Measurements from ENCODE around the gene ANKRD55.
"Not testable (repeated sequence)": the region's sequence is repeated elsewhere in the genome, so short reads cannot be mapped to it uniquely, and the experiment has no call there.

ANKRD55 gene

GRCh38 chr5:56253924-56254323, 20.8 kb upstream of the ANKRD55 start:
- Histone ChIP-seq H3K4me1 (ENCODE audit: control insufficient read depth in 1 of 2, insufficient read depth in 2 of 2, low read length in 2 of 2) (no peaks in the 10 kb centered on the region), H3K27me3 (ENCODE audit: control insufficient read depth in 1 of 2, insufficient read depth in 2 of 2, low read length in 2 of 2) (no peaks in the 10 kb centered on the region), H3K4me3 (ENCODE audit: low read depth in 1 of 2, low read length in 2 of 2) (no peak overlapping the region), H3K9ac (ENCODE audit: low read depth in 1 of 2, low read length in 2 of 2) (no peak overlapping the region), H3K27ac (ENCODE audit: low read depth, low read length) (no peak overlapping the region), H3K9me3 (ENCODE audit: control insufficient read depth in 1 of 2, low read length in 2 of 2) (no peaks in the 10 kb centered on the region), H3K36me3 (ENCODE audit: control insufficient read depth in 1 of 2, insufficient read depth in 2 of 2, low read length in 2 of 2) (no peaks in the 10 kb centered on the region)

GRCh38 chr5:56253126-56253525, 20.0 kb upstream of the ANKRD55 start:
- H3K36me3 ChIP-seq (ENCODE audit: control insufficient read depth in 1 of 2, insufficient read depth in 2 of 2, low read length in 2 of 2), result no peaks in the 10 kb centered on the region
- H3K27ac ChIP-seq (ENCODE audit: low read depth, low read length), result no peak overlapping the region
- H3K27me3 ChIP-seq (ENCODE audit: control insufficient read depth in 1 of 2, insufficient read depth in 2 of 2, low read length in 2 of 2), result no peaks in the 10 kb centered on the region
- H3K9me3 ChIP-seq (ENCODE audit: control insufficient read depth in 1 of 2, low read length in 2 of 2), result no peaks in the 10 kb centered on the region
- H3K4me3 ChIP-seq (ENCODE audit: low read depth in 1 of 2, low read length in 2 of 2), result no peak overlapping the region
- no peak overlapping the region for H3K9ac ChIP-seq (ENCODE audit: low read depth in 1 of 2, low read length in 2 of 2)
- no peaks in the 10 kb centered on the region for H3K4me1 ChIP-seq (ENCODE audit: control insufficient read depth in 1 of 2, insufficient read depth in 2 of 2, low read length in 2 of 2)

GRCh38 chr5:56251918-56252553, 18.9 kb upstream of the ANKRD55 start:
- no peak overlapping the region for H3K27ac ChIP-seq (ENCODE audit: low read depth, low read length)
- no peaks in the 10 kb centered on the region for H3K9me3 ChIP-seq (ENCODE audit: control insufficient read depth in 1 of 2, low read length in 2 of 2)
- H3K4me3 ChIP-seq (ENCODE audit: low read depth in 1 of 2, low read length in 2 of 2), result no peak overlapping the region
- no peaks in the 10 kb centered on the region for H3K4me1 ChIP-seq (ENCODE audit: control insufficient read depth in 1 of 2, insufficient read depth in 2 of 2, low read length in 2 of 2)
- no peaks in the 10 kb centered on the region for H3K27me3 ChIP-seq (ENCODE audit: control insufficient read depth in 1 of 2, insufficient read depth in 2 of 2, low read length in 2 of 2)
- no peaks in the 10 kb centered on the region for H3K36me3 ChIP-seq (ENCODE audit: control insufficient read depth in 1 of 2, insufficient read depth in 2 of 2, low read length in 2 of 2)
- no peak overlapping the region for H3K9ac ChIP-seq (ENCODE audit: low read depth in 1 of 2, low read length in 2 of 2)

GRCh38 chr5:56251440-56251839, 18.3 kb upstream of the ANKRD55 start:
- H3K9me3 ChIP-seq (ENCODE audit: control insufficient read depth in 1 of 2, low read length in 2 of 2), result no peaks in the 10 kb centered on the region
- no peaks in the 10 kb centered on the region for H3K4me1 ChIP-seq (ENCODE audit: control insufficient read depth in 1 of 2, insufficient read depth in 2 of 2, low read length in 2 of 2)
- H3K9ac ChIP-seq (ENCODE audit: low read depth in 1 of 2, low read length in 2 of 2), result no peak overlapping the region
- no peaks in the 10 kb centered on the region for H3K27me3 ChIP-seq (ENCODE audit: control insufficient read depth in 1 of 2, insufficient read depth in 2 of 2, low read length in 2 of 2)
- H3K36me3 ChIP-seq (ENCODE audit: control insufficient read depth in 1 of 2, insufficient read depth in 2 of 2, low read length in 2 of 2), result no peaks in the 10 kb centered on the region
- H3K27ac ChIP-seq (ENCODE audit: low read depth, low read length), result no peak overlapping the region
- H3K4me3 ChIP-seq (ENCODE audit: low read depth in 1 of 2, low read length in 2 of 2), result no peak overlapping the region

- H3K27me3 ChIP-seq (ENCODE audit: control insufficient read depth in 1 of 2, insufficient read depth in 2 of 2, low read length in 2 of 2), result no peaks in the 10 kb centered on the region
Observed at GRCh38 chr5:56250011-56250410, 16.9 kb upstream of the ANKRD55 start.

GRCh38 chr5:56249085-56249484, 16.0 kb upstream of the ANKRD55 start:
- not testable (repeated sequence) for H3K27ac ChIP-seq (ENCODE audit: low read depth, low read length); H3K4me1 ChIP-seq (ENCODE audit: control insufficient read depth in 1 of 2, insufficient read depth in 2 of 2, low read length in 2 of 2); H3K36me3 ChIP-seq (ENCODE audit: control insufficient read depth in 1 of 2, insufficient read depth in 2 of 2, low read length in 2 of 2); H3K4me3 ChIP-seq (ENCODE audit: low read depth in 1 of 2, low read length in 2 of 2); H3K27me3 ChIP-seq (ENCODE audit: control insufficient read depth in 1 of 2, insufficient read depth in 2 of 2, low read length in 2 of 2); H3K9ac ChIP-seq (ENCODE audit: low read depth in 1 of 2, low read length in 2 of 2); H3K9me3 ChIP-seq (ENCODE audit: control insufficient read depth in 1 of 2, low read length in 2 of 2)

More at GRCh38 chr5:56250011-56250410, 16.9 kb upstream of the ANKRD55 start:
- Histone ChIP-seq H3K4me3 (ENCODE audit: low read depth in 1 of 2, low read length in 2 of 2) (no peak overlapping the region), H3K9me3 (ENCODE audit: control insufficient read depth in 1 of 2, low read length in 2 of 2) (no peaks in the 10 kb centered on the region), H3K4me1 (ENCODE audit: control insufficient read depth in 1 of 2, insufficient read depth in 2 of 2, low read length in 2 of 2) (no peaks in the 10 kb centered on the region), H3K27ac (ENCODE audit: low read depth, low read length) (no peak overlapping the region), H3K9ac (ENCODE audit: low read depth in 1 of 2, low read length in 2 of 2) (no peak overlapping the region), H3K36me3 (ENCODE audit: control insufficient read depth in 1 of 2, insufficient read depth in 2 of 2, low read length in 2 of 2) (no peaks in the 10 kb centered on the region)

- Histone ChIP-seq H3K27me3 (ENCODE audit: control insufficient read depth in 1 of 2, insufficient read depth in 2 of 2, low read length in 2 of 2) (no peaks in the 10 kb centered on the region), H3K4me1 (ENCODE audit: control insufficient read depth in 1 of 2, insufficient read depth in 2 of 2, low read length in 2 of 2) (no peaks in the 10 kb centered on the region), H3K4me3 (ENCODE audit: low read depth in 1 of 2, low read length in 2 of 2) (no peak overlapping the region), H3K9ac (ENCODE audit: low read depth in 1 of 2, low read length in 2 of 2) (no peak overlapping the region), H3K27ac (ENCODE audit: low read depth, low read length) (no peak overlapping the region), H3K9me3 (ENCODE audit: control insufficient read depth in 1 of 2, low read length in 2 of 2) (peaks cover 0 to 1% of the 10 kb centered on the region in 2 donors), H3K36me3 (ENCODE audit: control insufficient read depth in 1 of 2, insufficient read depth in 2 of 2, low read length in 2 of 2) (no peaks in the 10 kb centered on the region)
Observed at GRCh38 chr5:56247592-56247991, 14.5 kb upstream of the ANKRD55 start.

GRCh38 chr5:56246769-56247168, 13.6 kb upstream of the ANKRD55 start:
- Histone ChIP-seq H3K27me3 (ENCODE audit: control insufficient read depth in 1 of 2, insufficient read depth in 2 of 2, low read length in 2 of 2) (no peaks in the 10 kb centered on the region), H3K4me3 (ENCODE audit: low read depth in 1 of 2, low read length in 2 of 2) (no peak overlapping the region), H3K4me1 (ENCODE audit: control insufficient read depth in 1 of 2, insufficient read depth in 2 of 2, low read length in 2 of 2) (no peaks in the 10 kb centered on the region), H3K9ac (ENCODE audit: low read depth in 1 of 2, low read length in 2 of 2) (no peak overlapping the region), H3K9me3 (ENCODE audit: control insufficient read depth in 1 of 2, low read length in 2 of 2) (peaks cover 0 to 5% of the 10 kb centered on the region in 2 donors), H3K36me3 (ENCODE audit: control insufficient read depth in 1 of 2, insufficient read depth in 2 of 2, low read length in 2 of 2) (no peaks in the 10 kb centered on the region), H3K27ac (ENCODE audit: low read depth, low read length) (no peak overlapping the region)

- Histone ChIP-seq H3K4me3 (ENCODE audit: low read depth in 1 of 2, low read length in 2 of 2) (no peak overlapping the region), H3K9ac (ENCODE audit: low read depth in 1 of 2, low read length in 2 of 2) (no peak overlapping the region), H3K27me3 (ENCODE audit: control insufficient read depth in 1 of 2, insufficient read depth in 2 of 2, low read length in 2 of 2) (no peaks in the 10 kb centered on the region), H3K36me3 (ENCODE audit: control insufficient read depth in 1 of 2, insufficient read depth in 2 of 2, low read length in 2 of 2) (no peaks in the 10 kb centered on the region), H3K27ac (ENCODE audit: low read depth, low read length) (no peak overlapping the region), H3K9me3 (ENCODE audit: control insufficient read depth in 1 of 2, low read length in 2 of 2) (peaks cover 0 to 5% of the 10 kb centered on the region in 2 donors), H3K4me1 (ENCODE audit: control insufficient read depth in 1 of 2, insufficient read depth in 2 of 2, low read length in 2 of 2) (no peaks in the 10 kb centered on the region)
Observed at GRCh38 chr5:56245481-56245880, 12.4 kb upstream of the ANKRD55 start.

GRCh38 chr5:56244627-56245026, 11.5 kb upstream of the ANKRD55 start:
- Histone ChIP-seq H3K27ac (ENCODE audit: low read depth, low read length) (no peak overlapping the region), H3K9ac (ENCODE audit: low read depth in 1 of 2, low read length in 2 of 2) (no peak overlapping the region), H3K4me3 (ENCODE audit: low read depth in 1 of 2, low read length in 2 of 2) (no peak overlapping the region), H3K27me3 (ENCODE audit: control insufficient read depth in 1 of 2, insufficient read depth in 2 of 2, low read length in 2 of 2) (no peaks in the 10 kb centered on the region), H3K9me3 (ENCODE audit: control insufficient read depth in 1 of 2, low read length in 2 of 2) (peaks cover 0 to 5% of the 10 kb centered on the region in 2 donors), H3K4me1 (ENCODE audit: control insufficient read depth in 1 of 2, insufficient read depth in 2 of 2, low read length in 2 of 2) (no peaks in the 10 kb centered on the region), H3K36me3 (ENCODE audit: control insufficient read depth in 1 of 2, insufficient read depth in 2 of 2, low read length in 2 of 2) (no peaks in the 10 kb centered on the region)

GRCh38 chr5:56242271-56242670, 9.1 kb upstream of the ANKRD55 start:
- H3K4me3 ChIP-seq (ENCODE audit: low read depth in 1 of 2, low read length in 2 of 2); H3K4me1 ChIP-seq (ENCODE audit: control insufficient read depth in 1 of 2, insufficient read depth in 2 of 2, low read length in 2 of 2); H3K9ac ChIP-seq (ENCODE audit: low read depth in 1 of 2, low read length in 2 of 2); H3K27me3 ChIP-seq (ENCODE audit: control insufficient read depth in 1 of 2, insufficient read depth in 2 of 2, low read length in 2 of 2); H3K9me3 ChIP-seq (ENCODE audit: control insufficient read depth in 1 of 2, low read length in 2 of 2); H3K36me3 ChIP-seq (ENCODE audit: control insufficient read depth in 1 of 2, insufficient read depth in 2 of 2, low read length in 2 of 2); H3K27ac ChIP-seq (ENCODE audit: low read depth, low read length): not testable (repeated sequence)
